Fibroblast of the aortic adventitia (primary cell): ENCODE measurements around the gene CARD9. TPM values are rescaled to one million over a fixed set of nuclear protein-coding genes. Genes with fewer than 3 reads are reported as not detected.

Experiments used
- DNase-seq: peaks from one replicate; pipeline ENCODE4 v3.0.0-alpha.2; 2010; ENCODE audit warnings: low read depth
- H3K4me3 ChIP-seq: 2 replicates; pipeline ENCODE4 v1.5.1; 2011; ENCODE audit warnings: low read depth, mild to moderate bottlenecking, control low read depth, low read length, moderate library complexity
- total RNA-seq: library from RNA; depleted of rRNA; stranded (reverse); fragments of >200 nt; gene quantifications from 2 replicates; pipeline ENCODE4 v1.2.3, GENCODE V29; 2012; ENCODE audit warnings: low replicate concordance
- TF ChIP-seq, protein P1 (sequence below): IDR thresholded peaks from 2 replicates; pipeline ENCODE4 v1.5.1; 2011; ENCODE audit warnings: mild to moderate bottlenecking, low read length, control low read depth, inconsistent platforms; ENCODE audit not compliant: insufficient read depth

Gene CARD9
- total RNA-seq, 1 donor = 1.4 TPM

DNA sequence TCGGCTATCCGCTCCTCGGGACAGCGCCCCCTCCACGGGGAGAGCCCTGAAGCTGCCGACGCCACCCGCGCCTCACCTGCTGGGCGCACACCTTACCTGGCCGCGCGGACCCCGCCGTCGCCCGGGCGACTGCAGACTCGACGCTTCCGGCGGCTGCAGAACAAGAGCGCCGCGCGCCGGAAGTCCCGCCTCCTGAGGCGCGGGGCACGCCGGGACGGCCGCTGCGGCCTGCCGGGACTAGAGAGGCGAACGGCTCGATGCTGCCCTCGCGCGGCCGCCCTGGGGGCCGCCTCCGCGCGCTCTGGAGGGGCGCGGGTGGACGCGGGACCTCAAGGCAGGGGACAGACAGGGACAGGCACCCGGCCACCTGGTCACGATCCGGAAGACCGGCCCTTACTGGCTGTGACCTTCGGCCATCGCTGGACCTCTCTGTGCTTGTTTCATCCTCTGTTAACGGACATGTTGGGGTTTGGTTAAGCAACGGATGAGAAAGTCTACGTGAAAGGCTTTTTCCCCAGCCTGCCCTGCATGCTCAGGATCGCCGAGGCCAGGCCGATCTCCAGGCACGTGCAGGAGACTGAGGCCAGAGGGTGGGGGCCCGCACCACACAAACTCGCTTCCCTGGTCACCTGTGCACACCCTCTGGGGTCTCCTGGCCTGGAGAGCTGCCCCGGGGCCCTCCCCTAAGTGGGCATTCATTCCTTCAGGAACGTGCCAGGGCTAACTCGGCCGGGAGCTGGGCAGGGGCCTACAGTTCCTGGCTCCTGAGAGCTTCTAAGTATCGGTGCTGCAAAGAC is 26.8 kb upstream of the CARD9 start, which contains the start of gene SNAPC4:
SNAPC4 (minus strand) TSS at position 133 of the 797 bp plus-strand sequence. CDS start 1,742 bp downstream, outside the sequence.
- TF ChIP-seq, protein P1, sequence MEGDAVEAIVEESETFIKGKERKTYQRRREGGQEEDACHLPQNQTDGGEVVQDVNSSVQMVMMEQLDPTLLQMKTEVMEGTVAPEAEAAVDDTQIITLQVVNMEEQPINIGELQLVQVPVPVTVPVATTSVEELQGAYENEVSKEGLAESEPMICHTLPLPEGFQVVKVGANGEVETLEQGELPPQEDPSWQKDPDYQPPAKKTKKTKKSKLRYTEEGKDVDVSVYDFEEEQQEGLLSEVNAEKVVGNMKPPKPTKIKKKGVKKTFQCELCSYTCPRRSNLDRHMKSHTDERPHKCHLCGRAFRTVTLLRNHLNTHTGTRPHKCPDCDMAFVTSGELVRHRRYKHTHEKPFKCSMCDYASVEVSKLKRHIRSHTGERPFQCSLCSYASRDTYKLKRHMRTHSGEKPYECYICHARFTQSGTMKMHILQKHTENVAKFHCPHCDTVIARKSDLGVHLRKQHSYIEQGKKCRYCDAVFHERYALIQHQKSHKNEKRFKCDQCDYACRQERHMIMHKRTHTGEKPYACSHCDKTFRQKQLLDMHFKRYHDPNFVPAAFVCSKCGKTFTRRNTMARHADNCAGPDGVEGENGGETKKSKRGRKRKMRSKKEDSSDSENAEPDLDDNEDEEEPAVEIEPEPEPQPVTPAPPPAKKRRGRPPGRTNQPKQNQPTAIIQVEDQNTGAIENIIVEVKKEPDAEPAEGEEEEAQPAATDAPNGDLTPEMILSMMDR = peak; percentile 68
- peak; percentile 79 for DNase-seq
- H3K4me3 ChIP-seq = peak within 1 kb of the TSS; percentile 92

- H3K4me3 ChIP-seq = peak overlapping the region; percentile 92
- TF ChIP-seq, protein P1 = no peak
- peak; percentile 39 for DNase-seq
Observed at GRCh38 chr9:136399176-136400037, 25.9 kb upstream of the CARD9 start.

DNA sequence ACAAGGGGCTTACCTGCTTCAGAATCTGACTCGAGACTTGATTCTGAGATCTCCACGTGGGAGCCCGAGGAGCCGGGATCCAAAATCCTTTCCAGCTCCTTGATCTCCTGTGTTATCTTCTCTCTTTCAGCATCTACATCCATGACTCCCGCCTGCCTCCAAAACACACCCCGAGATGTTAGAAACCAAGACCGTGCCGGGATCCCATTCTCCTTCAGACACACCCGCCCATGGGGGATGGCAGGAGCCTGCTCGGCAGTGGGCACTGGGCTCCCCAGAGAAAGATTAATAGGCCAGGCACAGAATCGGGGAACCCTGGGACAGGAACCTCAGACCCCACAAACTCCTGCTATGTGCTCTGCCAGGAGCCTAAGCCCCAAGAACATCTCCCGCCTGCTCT is 24.8 kb upstream of the CARD9 start:
- DNase-seq = no peak
- TF ChIP-seq, protein P1 = no peak
- H3K4me3 ChIP-seq = peak overlapping the region; percentile 92

- DNase-seq = no peak
- H3K4me3 ChIP-seq = no peak overlapping the region
- TF ChIP-seq, protein P1 = no peak
Observed at GRCh38 chr9:136397643-136398042, 24.2 kb upstream of the CARD9 start.

DNA sequence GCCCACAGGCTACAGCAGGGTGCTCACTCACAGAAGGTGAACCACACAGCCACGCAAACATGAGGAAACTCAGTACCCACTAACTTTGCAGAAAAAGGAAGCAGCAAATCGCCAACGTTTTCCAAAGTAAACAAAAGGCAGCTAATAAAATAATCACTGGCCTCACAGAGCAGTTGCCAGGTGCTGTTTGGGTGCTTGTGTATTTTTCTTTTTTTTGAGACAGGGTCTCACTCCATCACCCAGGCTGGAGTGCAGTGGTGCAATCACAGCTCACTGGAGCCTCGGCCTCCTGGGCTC is 22.7 kb upstream of the CARD9 start:
- no peak overlapping the region for H3K4me3 ChIP-seq
- TF ChIP-seq, protein P1 = no peak

GRCh38 chr9:136395345-136396218 is 22.1 kb upstream of the CARD9 start:
- H3K4me3 ChIP-seq = no peak overlapping the region
- TF ChIP-seq, protein P1 = no peak
- DNase-seq = no peak

More for the DNA sequence above, 22.7 kb upstream of the CARD9 start:
- no peak for DNase-seq
